Liver (tissue), 9 donors: Measurements from ENCODE around the gene SPAG16. TPM values are rescaled to one million over a fixed set of nuclear protein-coding genes. Genes with fewer than 3 reads are reported as not detected.

ENCODE experiments used
- DNase-seq: peaks from one replicate; pipeline ENCODE4 v3.0.0-alpha.2; 2017; ENCODE audit warnings: low spot score
- H3K27ac ChIP-seq, 2 donors: one replicate each; pipeline ENCODE4 v1.7.0; 2013; ENCODE audit warnings: inconsistent platforms in 2 of 2, low read length in 2 of 2, control low read depth in 1 of 2, low read depth in 1 of 2, mild to moderate bottlenecking in 1 of 2
- H3K27me3 ChIP-seq, 4 donors: one replicate each; pipeline versions ENCODE4 v1.6.1 to v1.7.0; 2013; ENCODE audit warnings: low read length in 3 of 4, inconsistent platforms in 1 of 4, mild to moderate bottlenecking in 1 of 4, moderate library complexity in 1 of 4; ENCODE audit not compliant: control insufficient read depth in 4 of 4, insufficient read depth in 4 of 4
- H3K36me3 ChIP-seq, 4 donors: one replicate each; pipeline versions ENCODE4 v1.6.1 to v1.7.0; 2013; ENCODE audit warnings: low read length in 3 of 4, mild to moderate bottlenecking in 3 of 4, low read depth in 1 of 4, moderate library complexity in 1 of 4; ENCODE audit not compliant: control insufficient read depth in 4 of 4, insufficient read depth in 3 of 4
- H3K4me1 ChIP-seq, 4 donors: one replicate each; pipeline versions ENCODE4 v1.6.1 to v1.7.0; 2013; ENCODE audit warnings: low read length in 3 of 4, mild to moderate bottlenecking in 3 of 4, moderate library complexity in 1 of 4; ENCODE audit not compliant: control insufficient read depth in 4 of 4, insufficient read depth in 4 of 4
- H3K4me3 ChIP-seq, 3 donors: one replicate each; pipeline versions ENCODE4 v1.6.1 to v1.7.0; 2013; ENCODE audit warnings: low read length in 3 of 3, control low read depth in 1 of 3, low read depth in 1 of 3, mild to moderate bottlenecking in 1 of 3
- H3K9ac ChIP-seq, 2 donors: one replicate each; pipeline ENCODE4 v1.7.0; 2013; ENCODE audit warnings: low read length in 2 of 2, mild to moderate bottlenecking in 2 of 2, moderate library complexity in 2 of 2, control low read depth in 1 of 2, low read depth in 1 of 2
- H3K9me3 ChIP-seq, 4 donors: one replicate each; pipeline versions ENCODE4 v1.6.1 to v1.7.0; 2013; ENCODE audit warnings: low read length in 3 of 4; ENCODE audit not compliant: control insufficient read depth in 4 of 4
- CTCF ChIP-seq: fragments of 150-350 bp; IDR thresholded peaks from 2 replicates; pipeline ENCODE4 v1.5.1; 2017; ENCODE audit warnings: improper control_type of control experiment, low read depth, low read length; ENCODE audit not compliant: missing input control
- EGR1 ChIP-seq, 2 donors: IDR thresholded peaks; 2 replicates each; pipeline ENCODE4 v1.6.1; 2016 to 2018; ENCODE audit warnings: antibody characterized with exemption in 2 of 2, low read depth in 2 of 2
- FOXA1 ChIP-seq: IDR thresholded peaks from 2 replicates; pipeline ENCODE4 v1.6.1; 2016; ENCODE audit warnings: antibody characterized with exemption
- GABPA ChIP-seq, 2 donors: IDR thresholded peaks in 1 of 2; conservative IDR thresholded peaks in 1 of 2; 2 replicates each; pipeline ENCODE4 v1.6.1; 2016; ENCODE audit warnings: antibody characterized with exemption in 2 of 2, mild to moderate bottlenecking in 1 of 2, moderate library complexity in 1 of 2
- HNF4A ChIP-seq, 2 donors: conservative IDR thresholded peaks; 2 replicates each; pipeline ENCODE4 v1.6.1; 2016; ENCODE audit warnings: antibody characterized with exemption in 2 of 2, mild to moderate bottlenecking in 2 of 2
- HNF4G ChIP-seq: IDR thresholded peaks from 2 replicates; pipeline ENCODE4 v1.6.1; 2016; ENCODE audit warnings: antibody characterized with exemption
- JUND ChIP-seq, 2 donors: IDR thresholded peaks; 2 replicates each; pipeline ENCODE4 v1.6.1; 2016; ENCODE audit warnings: antibody characterized with exemption in 2 of 2
- MAX ChIP-seq: IDR thresholded peaks from 2 replicates; pipeline ENCODE4 v1.6.1; 2016; ENCODE audit warnings: antibody characterized with exemption
- NR2F2 ChIP-seq: IDR thresholded peaks from 2 replicates; pipeline ENCODE4 v1.6.1; 2016; ENCODE audit warnings: antibody characterized with exemption
- RAD21 ChIP-seq, 2 donors: IDR thresholded peaks; 2 replicates each; pipeline ENCODE4 v1.6.1; 2016; ENCODE audit warnings: antibody characterized with exemption in 2 of 2, mild to moderate bottlenecking in 2 of 2
- REST ChIP-seq: IDR thresholded peaks from 2 replicates; pipeline ENCODE4 v1.6.1; 2016; ENCODE audit warnings: antibody characterized with exemption, mild to moderate bottlenecking
- RXRA ChIP-seq, 2 donors: IDR thresholded peaks; 2 replicates each; pipeline ENCODE4 v1.6.1; 2017 to 2018; ENCODE audit warnings: antibody characterized with exemption in 2 of 2, mild to moderate bottlenecking in 1 of 2
- SP1 ChIP-seq: IDR thresholded peaks from 2 replicates; pipeline ENCODE4 v1.6.1; 2018; ENCODE audit warnings: antibody characterized with exemption, mild to moderate bottlenecking
- YY1 ChIP-seq: IDR thresholded peaks from 2 replicates; pipeline ENCODE4 v1.6.1; 2016; ENCODE audit warnings: antibody characterized with exemption, mild to moderate bottlenecking
- WGBS: extraction: QIAGEN DNeasy Blood & Tissue Kit; methylation state at CpG from one replicate; pipeline ENCODE4 v1.1.7; 2013; 5-methylcytosine and 5-hydroxymethylcytosine counted together
- polyA plus RNA-seq, 2 donors: library from polyadenylated mRNA; stranded (reverse) in 1 of 2; unstranded in 1 of 2; fragments of 200-250 nt in 1 of 2; fragments of >200 nt in 1 of 2; fragmentation: Nextera tagmentation in 1 of 2; extraction: Ambion mirVana in 1 of 2; gene quantifications; one replicate each; pipeline versions ENCODE4 v1.2.1 to v1.2.3, GENCODE V29; 2013 to 2015
- total RNA-seq, 2 donors: library from RNA; depleted of rRNA; stranded (reverse); fragments of >200 nt; gene quantifications; one replicate each; pipeline ENCODE4 v1.2.3, GENCODE V29; 2014
- TF ChIP-seq, protein P1 (sequence below): IDR thresholded peaks from 2 replicates; pipeline ENCODE4 v1.6.1; 2016; ENCODE audit warnings: antibody characterized with exemption
- TF ChIP-seq, protein P2 (sequence below): IDR thresholded peaks from 2 replicates; pipeline ENCODE4 v1.6.1; 2016; ENCODE audit warnings: antibody characterized with exemption
- donor health status: healthy.
- donor health status: healthy.
- donor health status: healthy.
- donor health status: healthy.
- donor health status: healthy.

SPAG16 gene
- total and polyA plus RNA-seq, 4 donors, result 6.4 to 12.7 (median 11.4) TPM

- Histone ChIP-seq H3K36me3 (peaks cover 0 to 1% (median 0%) of the 10 kb centered on the region in 4 donors), H3K9ac (no peak overlapping the region), H3K27ac (no peak overlapping the region), H3K9me3 (no peaks in the 10 kb centered on the region), H3K27me3 (no peaks in the 10 kb centered on the region), H3K4me3 (no peak overlapping the region), H3K4me1 (peaks cover 3 to 42% (median 26%) of the 10 kb centered on the region in 4 donors)
- WGBS, result 87% methylated on average over 3 of the region's 3 CpGs
- no peak for DNase-seq
- TF ChIP-seq, protein P1, sequence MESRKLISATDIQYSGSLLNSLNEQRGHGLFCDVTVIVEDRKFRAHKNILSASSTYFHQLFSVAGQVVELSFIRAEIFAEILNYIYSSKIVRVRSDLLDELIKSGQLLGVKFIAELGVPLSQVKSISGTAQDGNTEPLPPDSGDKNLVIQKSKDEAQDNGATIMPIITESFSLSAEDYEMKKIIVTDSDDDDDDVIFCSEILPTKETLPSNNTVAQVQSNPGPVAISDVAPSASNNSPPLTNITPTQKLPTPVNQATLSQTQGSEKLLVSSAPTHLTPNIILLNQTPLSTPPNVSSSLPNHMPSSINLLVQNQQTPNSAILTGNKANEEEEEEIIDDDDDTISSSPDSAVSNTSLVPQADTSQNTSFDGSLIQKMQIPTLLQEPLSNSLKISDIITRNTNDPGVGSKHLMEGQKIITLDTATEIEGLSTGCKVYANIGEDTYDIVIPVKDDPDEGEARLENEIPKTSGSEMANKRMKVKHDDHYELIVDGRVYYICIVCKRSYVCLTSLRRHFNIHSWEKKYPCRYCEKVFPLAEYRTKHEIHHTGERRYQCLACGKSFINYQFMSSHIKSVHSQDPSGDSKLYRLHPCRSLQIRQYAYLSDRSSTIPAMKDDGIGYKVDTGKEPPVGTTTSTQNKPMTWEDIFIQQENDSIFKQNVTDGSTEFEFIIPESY, result no peak
- TF ChIP-seq NR2F2 (no peak), HNF4A (conservative IDR thresholded peaks at IDR 0.05) (no peak), SP1 (no peak), RAD21 (IDR thresholded peaks at IDR 0.05) (no peak), JUND (IDR thresholded peaks at IDR 0.05) (no peak)
- TF ChIP-seq, protein P2, sequence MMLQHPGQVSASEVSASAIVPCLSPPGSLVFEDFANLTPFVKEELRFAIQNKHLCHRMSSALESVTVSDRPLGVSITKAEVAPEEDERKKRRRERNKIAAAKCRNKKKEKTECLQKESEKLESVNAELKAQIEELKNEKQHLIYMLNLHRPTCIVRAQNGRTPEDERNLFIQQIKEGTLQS, result no peak
Measured at GRCh38 chr2:213317929-213318328, 33.7 kb downstream of the SPAG16 start.

DNA sequence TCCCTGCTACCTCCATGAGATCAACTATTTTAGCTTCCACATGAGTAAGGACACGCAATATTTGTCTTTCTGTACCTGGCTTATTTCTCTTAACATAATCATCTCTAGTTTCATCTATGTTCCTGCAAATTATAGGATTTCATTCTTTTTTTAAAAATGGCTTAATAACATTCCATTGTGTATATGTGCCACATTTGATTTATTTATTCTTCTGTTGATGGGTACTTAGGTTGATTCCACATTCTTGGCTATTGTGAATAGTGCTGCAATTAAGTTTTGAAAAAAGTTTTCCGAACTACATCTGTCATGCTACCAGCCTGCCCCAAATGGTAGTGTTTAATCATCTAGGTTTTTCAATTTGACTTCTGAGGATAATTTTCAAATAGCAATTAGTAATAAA is 36.3 kb downstream of the SPAG16 start:
- no peaks in the 10 kb centered on the region for H3K27me3 ChIP-seq
- no peak overlapping the region for H3K27ac ChIP-seq
- 95% methylated on average over 2 of the region's 2 CpGs for WGBS
- peaks cover 0 to 1% (median 0%) of the 10 kb centered on the region in 4 donors for H3K36me3 ChIP-seq
- H3K9me3 ChIP-seq, result no peaks in the 10 kb centered on the region
- TF ChIP-seq GABPA (IDR thresholded peaks at IDR 0.05 in 1 of 2, conservative IDR thresholded peaks at IDR 0.05 in 1 of 2), result no peak
- TF ChIP-seq JUND (IDR thresholded peaks at IDR 0.05), result no peak
- TF ChIP-seq CTCF, result no peak
- TF ChIP-seq YY1, result no peak
- no peak for TF ChIP-seq HNF4A (conservative IDR thresholded peaks at IDR 0.05)
- TF ChIP-seq EGR1 (IDR thresholded peaks at IDR 0.05; ENCODE audit: low read depth in 2 of 2), result no peak
- TF ChIP-seq, protein P1, result no peak
- TF ChIP-seq MAX, result no peak
- TF ChIP-seq HNF4G, result no peak
- no peak for TF ChIP-seq FOXA1
- TF ChIP-seq RXRA (IDR thresholded peaks at IDR 0.05), result no peak
- TF ChIP-seq SP1, result no peak
- TF ChIP-seq, protein P2, result no peak
- TF ChIP-seq REST, result no peak
- peaks cover 3 to 37% (median 23%) of the 10 kb centered on the region in 4 donors for H3K4me1 ChIP-seq
- H3K4me3 ChIP-seq, result no peak overlapping the region
- DNase-seq, result no peak
- H3K9ac ChIP-seq, result no peak overlapping the region
